H1 (cell line): ENCODE data around the gene UBE2I. TPM values are rescaled to one million over a fixed set of nuclear protein-coding genes. Genes with fewer than 3 reads are reported as not detected.

ENCODE experiments used
- CTCF ChIA-PET: fragments of 300-600 bp; sonication (Branson Sonifier 250); formaldehyde crosslinking; loops from one replicate; lab custom pipeline; 2021; ENCODE audit not compliant: partially characterized antibody; lab: Charles Lee
- POLR2A ChIA-PET: fragments of 300-600 bp; sonication (Branson Sonifier 250); formaldehyde crosslinking; loops from one replicate; lab custom pipeline; 2021; ENCODE audit warnings: inconsistent platforms; ENCODE audit not compliant: partially characterized antibody; lab: Charles Lee
- DNase-seq, 2 experiments: peaks; one replicate each; pipeline versions ENCODE4 v3.0.0 to v3.0.0-alpha.2; 2010 to 2022; ENCODE audit warnings: low spot score in 2 of 2, low read depth in 1 of 2, mixed read lengths in 1 of 2
- FAIRE-seq: peaks from 2 replicates; lab custom pipeline; 2011; peaks lifted over from hg19 to GRCh38; lab: Jason Lieb, UNC
- H2AFZ ChIP-seq: 2 replicates; pipeline ENCODE4 v1.8.1; 2012; ENCODE audit warnings: low read length, inconsistent platforms
- H2AK5ac ChIP-seq: 2 replicates; pipeline ENCODE4 v1.6.1; 2013; ENCODE audit warnings: low read depth, low read length
- H2BK120ac ChIP-seq: replicated peaks from 2 replicates; pipeline ENCODE3; 2013; ENCODE audit warnings: low read depth, low read length, inconsistent platforms
- H2BK12ac ChIP-seq: 2 replicates; pipeline ENCODE4 v1.6.1; 2013; ENCODE audit warnings: low read depth, low read length
- H2BK15ac ChIP-seq: 2 replicates; pipeline ENCODE4 v1.6.1; 2013; ENCODE audit warnings: low read length
- H2BK20ac ChIP-seq: 2 replicates; pipeline ENCODE4 v1.6.1; 2013; ENCODE audit warnings: low read length
- H2BK5ac ChIP-seq: 2 replicates; pipeline ENCODE4 v1.6.1; 2013; ENCODE audit warnings: low read depth, low read length
- H3K14ac ChIP-seq: 2 replicates; pipeline ENCODE4 v1.6.1; 2013; ENCODE audit warnings: inconsistent platforms; ENCODE audit not compliant: insufficient read length
- H3K18ac ChIP-seq: 2 replicates; pipeline ENCODE4 v1.6.1; 2013; ENCODE audit warnings: low read length; ENCODE audit errors: extremely low read depth
- H3K23ac ChIP-seq: 2 replicates; pipeline ENCODE4 v1.6.1; 2013; ENCODE audit warnings: inconsistent platforms; ENCODE audit not compliant: insufficient read length
- H3K23me2 ChIP-seq: 2 replicates; pipeline ENCODE4 v1.6.1; 2013; ENCODE audit warnings: low read depth, low read length
- H3K27ac ChIP-seq: 2 replicates; pipeline ENCODE4 v1.6.1; 2011; ENCODE audit warnings: low read depth, low read length, inconsistent platforms
- H3K27me3 ChIP-seq, 4 experiments: replicated peaks in 1 of 4; 1 replicate in 1 of 4; 2 replicates in 3 of 4; pipeline versions ENCODE4 v1.6.1 to v1.8.1; 2011 to 2013; ENCODE audit warnings: low read length in 3 of 4, mild to moderate bottlenecking in 3 of 4, inconsistent platforms in 2 of 4, mixed read lengths in 2 of 4, moderate library complexity in 1 of 4; ENCODE audit not compliant: control insufficient read depth in 3 of 4, insufficient read depth in 3 of 4; ENCODE audit errors: extremely low read depth in 1 of 4
- H3K36me3 ChIP-seq, 4 experiments: 2 replicates each; pipeline versions ENCODE4 v1.6.1 to v1.8.1; 2011 to 2013; ENCODE audit warnings: mild to moderate bottlenecking in 4 of 4, low read length in 3 of 4, moderate library complexity in 2 of 4, control low read depth in 1 of 4, inconsistent platforms in 1 of 4; ENCODE audit not compliant: insufficient read depth in 4 of 4, control insufficient read depth in 2 of 4
- H3K4ac ChIP-seq: replicated peaks from 2 replicates; pipeline ENCODE3; 2013; ENCODE audit warnings: low read length, low read depth, mixed read lengths, inconsistent platforms; ENCODE audit not compliant: insufficient read length
- H3K4me1 ChIP-seq, 4 experiments: replicated peaks in 1 of 4; 1 replicate in 1 of 4; 2 replicates in 3 of 4; pipeline versions ENCODE4 v1.6.1 to v1.8.1; 2011 to 2013; ENCODE audit warnings: low read length in 3 of 4, inconsistent platforms in 2 of 4, mixed read lengths in 1 of 4; ENCODE audit not compliant: insufficient read depth in 4 of 4, control insufficient read depth in 3 of 4
- H3K4me2 ChIP-seq, 2 experiments: 2 replicates each; pipeline versions ENCODE4 v1.6.1 to v1.8.1; 2011 to 2013; ENCODE audit warnings: low read depth in 2 of 2, low read length in 2 of 2, control low read depth in 1 of 2, inconsistent platforms in 1 of 2, mild to moderate bottlenecking in 1 of 2; ENCODE audit not compliant: insufficient read depth in 1 of 2
- H3K4me3 ChIP-seq, 4 experiments: fragments of 200-600, 300-600 bp in 1 of 4; sonication (generic), shearing (Covaris generic), sonication (Bioruptor Twin) in 1 of 4; 2 replicates each; pipeline versions ENCODE4 v1.5.1 to v1.8.1; 2011 to 2016; ENCODE audit warnings: low read length in 4 of 4, low read depth in 3 of 4, control low read depth in 2 of 4, inconsistent platforms in 2 of 4, mild to moderate bottlenecking in 2 of 4, mixed read lengths in 1 of 4, moderate library complexity in 1 of 4; ENCODE audit not compliant: insufficient read depth in 2 of 4; ENCODE audit errors: extremely low read depth in 1 of 4
- H3K56ac ChIP-seq: replicated peaks from 2 replicates; pipeline ENCODE3; 2013; ENCODE audit warnings: low read depth, mild to moderate bottlenecking, mixed read lengths, low read length, inconsistent platforms; ENCODE audit not compliant: insufficient read length
- H3K79me1 ChIP-seq: 2 replicates; pipeline ENCODE4 v1.6.1; 2013; ENCODE audit warnings: low read depth, low read length, control low read depth
- H3K79me2 ChIP-seq, 2 experiments: 2 replicates each; pipeline versions ENCODE4 v1.6.1 to v1.8.1; 2012 to 2013; ENCODE audit warnings: low read length in 2 of 2, mild to moderate bottlenecking in 2 of 2, inconsistent platforms in 1 of 2; ENCODE audit not compliant: insufficient read depth in 2 of 2, control insufficient read depth in 1 of 2
- H3K9ac ChIP-seq, 4 experiments: replicated peaks in 1 of 4; 1 replicate in 1 of 4; 2 replicates in 3 of 4; pipeline versions ENCODE4 v1.6.1 to v1.8.1; 2011 to 2013; ENCODE audit warnings: low read depth in 3 of 4, low read length in 3 of 4, control low read depth in 2 of 4, mild to moderate bottlenecking in 2 of 4, moderate library complexity in 2 of 4, inconsistent platforms in 1 of 4; ENCODE audit errors: extremely low read depth in 1 of 4
- H3K9me3 ChIP-seq, 2 experiments: 2 replicates each; pipeline versions ENCODE4 v1.6.1 to v1.8.1; 2012 to 2013; ENCODE audit warnings: mild to moderate bottlenecking in 2 of 2, moderate library complexity in 2 of 2, control low read depth in 1 of 2, inconsistent platforms in 1 of 2, low read depth in 1 of 2, low read length in 1 of 2, mixed read lengths in 1 of 2; ENCODE audit not compliant: insufficient read depth in 2 of 2
- H4K20me1 ChIP-seq, 2 experiments: replicated peaks in 1 of 2; 2 replicates each; pipeline versions ENCODE3 to v1.8.1; 2011 to 2013; ENCODE audit warnings: inconsistent platforms in 2 of 2, low read length in 2 of 2, mild to moderate bottlenecking in 1 of 2; ENCODE audit not compliant: insufficient read depth in 2 of 2, control insufficient read depth in 1 of 2
- H4K5ac ChIP-seq: 2 replicates; pipeline ENCODE4 v1.6.1; 2013; ENCODE audit warnings: low read length, low read depth, mixed read lengths, inconsistent platforms; ENCODE audit not compliant: insufficient read length
- H4K8ac ChIP-seq: 2 replicates; pipeline ENCODE4 v1.8.0; 2013; ENCODE audit warnings: mild to moderate bottlenecking, moderate library complexity, low read length, inconsistent platforms; ENCODE audit not compliant: insufficient read depth; ENCODE audit errors: extremely low read depth
- H4K91ac ChIP-seq: replicated peaks from 2 replicates; pipeline ENCODE3; 2013; ENCODE audit warnings: low read length, mixed read lengths, inconsistent platforms; ENCODE audit not compliant: insufficient read length
- BRCA1 ChIP-seq: IDR thresholded peaks from 2 replicates; pipeline ENCODE4 v1.6.1; 2012; ENCODE audit warnings: low read depth, low read length, improper control_type of control experiment
- HDAC6 ChIP-seq: IDR thresholded peaks from one replicate; pipeline ENCODE4 v1.7.1; 2012; ENCODE audit warnings: low read depth, mild to moderate bottlenecking, inconsistent platforms, low read length, moderate library complexity
- POLR2AphosphoS5 ChIP-seq: IDR thresholded peaks from 2 replicates; pipeline ENCODE4 v1.6.1; 2011; ENCODE audit warnings: low read depth, low read length
- SAP30 ChIP-seq: fragments of 300-600 bp; sonication (generic); IDR thresholded peaks from 2 replicates; pipeline ENCODE4 v1.7.1; 2012; ENCODE audit warnings: low read length, moderate library complexity, mild to moderate bottlenecking, inconsistent platforms; ENCODE audit not compliant: insufficient read depth, insufficient replicate concordance
- SIN3A ChIP-seq, 2 experiments: IDR thresholded peaks in 1 of 2; conservative IDR thresholded peaks in 1 of 2; 2 replicates each; pipeline ENCODE4 v1.6.1; 2011 to 2012; ENCODE audit warnings: low read length in 2 of 2, improper control_type of control experiment in 1 of 2, low read depth in 1 of 2, mild to moderate bottlenecking in 1 of 2
- SP4 ChIP-seq: IDR thresholded peaks from 2 replicates; pipeline ENCODE4 v1.6.1; 2012; ENCODE audit warnings: low read length, inconsistent platforms
- SUZ12 ChIP-seq: fragments of 200-600 bp; sonication (generic); IDR thresholded peaks from 2 replicates; pipeline ENCODE4 v1.6.1; 2012; ENCODE audit warnings: mild to moderate bottlenecking, inconsistent platforms, low read length, moderate library complexity, mixed read lengths
- TBP ChIP-seq: IDR thresholded peaks from 2 replicates; pipeline ENCODE4 v1.6.1; 2011; ENCODE audit warnings: low read depth, low read length, improper control_type of control experiment
- WGBS, 2 experiments: shearing (Covaris generic) in 1 of 2; methylation state at CpG; one replicate each; pipeline versions ENCODE4 v1.1.6 to v1.1.7; 2013 to 2015; ENCODE audit warnings: low lambda C conversion rate in 2 of 2, mixed read lengths in 2 of 2, inconsistent platforms in 1 of 2, low coverage in 1 of 2, missing lambda C conversion rate in 1 of 2; ENCODE audit not compliant: insufficient replicate concordance in 2 of 2, insufficient coverage in 1 of 2, insufficient read length in 1 of 2; ENCODE audit errors: extremely low coverage in 1 of 2, missing lambda C conversion rate in 1 of 2; 5-methylcytosine and 5-hydroxymethylcytosine counted together
- polyA plus RNA-seq, 7 experiments: library from polyadenylated mRNA; depleted of rRNA in 3 of 7; stranded (reverse) in 5 of 7; unstranded in 2 of 7; fragments of >200 nt in 5 of 7; fragments of 200-250 nt in 2 of 7; gene quantifications; 1 replicate in 5 of 7; 2 replicates in 1 of 7; 4 replicates in 1 of 7; pipeline versions ENCODE4 v1.2.1 to v1.2.3, GENCODE V29; 2011 to 2013; ENCODE audit warnings: missing spikeins in 2 of 7, mixed read lengths in 2 of 7
- total RNA-seq: library from RNA; stranded (reverse); fragmentation: NEBNext Ultra II Directional; extraction: Animal tissue kit (Norgen Biotek cat#: 25700); gene quantifications from 2 replicates; pipeline ENCODE4 v1.2.1, GENCODE V29; 2021

Gene UBE2I
- total and polyA plus RNA-seq, 2 of the 8 experiments (the other 6 are each of a cell fraction or from before 2014, with no cell fraction given), result 148 to 268 TPM

DNA sequence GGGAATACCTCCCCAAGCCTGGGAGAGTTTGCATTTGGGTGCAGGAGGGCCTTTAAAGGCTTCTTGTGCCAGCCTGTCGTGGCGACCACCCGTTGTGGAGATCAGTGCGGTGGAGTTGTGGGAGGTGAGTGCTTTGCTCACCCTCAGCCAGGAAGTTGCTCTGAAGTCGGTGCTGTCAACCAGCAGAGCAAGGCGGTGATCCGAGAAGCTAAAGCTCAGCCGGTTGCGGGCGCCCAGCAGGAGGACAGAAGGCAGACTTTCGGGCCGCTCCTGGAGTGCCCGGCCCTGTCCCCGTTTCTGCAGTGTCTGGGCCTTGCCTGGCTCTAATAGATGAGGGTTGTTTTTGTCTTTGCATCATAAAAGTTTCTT is 1.4 kb downstream of the UBE2I start:
- Histone ChIP-seq H3K27me3 (no peaks in the 10 kb centered on the region), H3K23ac (no peak overlapping the region), H3K4ac (no peak overlapping the region), H3K36me3 (peaks cover 9 to 30% (median 18%) of the 10 kb centered on the region in 4 experiments; a peak in 7 of 8 replicates), H3K18ac (no peak overlapping the region), H2BK120ac (no peak overlapping the region), H3K4me2 (peak overlapping the region; percentile 96 to 99), H2AK5ac (no peak overlapping the region; the same call in 1 of the 2 replicates), H3K56ac (no peak overlapping the region), H3K79me2 (peaks cover 36 to 60% of the 10 kb centered on the region in 2 experiments), H2BK12ac (no peak overlapping the region), H4K20me1 (peaks cover 45 to 47% of the 10 kb centered on the region in 2 experiments), H2BK15ac (no peak overlapping the region), H3K14ac (no peak overlapping the region), H3K27ac (no peak overlapping the region; the same call in 1 of the 2 replicates), H4K5ac (no peak overlapping the region), H3K79me1 (peaks cover 3% of the 10 kb centered on the region; the same call in 1 of the 2 replicates)
- CTCF ChIA-PET, result interaction anchor here (1.4 to 1.9 kb wide), 2 partner anchors 11 to 26 kb away, joined by 3 to 4 read pairs; no protein-coding TSS in a partner anchor
- WGBS, 2 experiments, result 28% methylated on average over 14 of the region's 14 CpGs; no CpG with 5 or more reads in 1 of the 2 experiments
- POLR2A ChIA-PET, result interaction anchor here (1.7 to 11.4 kb wide), 4 partner anchors 9 to 17 kb away, joined by 4 to 106 read pairs (median 8); no protein-coding TSS in a partner anchor
- no peak for FAIRE-seq
- TF ChIP-seq SIN3A (conservative IDR thresholded peaks at IDR 0.05 in 1 of 2, IDR thresholded peaks at IDR 0.05 in 1 of 2; ENCODE audit: low read depth in 1 of 2, low read length in 2 of 2), result 0 out of 4 replicates have a peak, but pooled peaks of 1 of the 2 experiments have one; percentile 41
- peak; percentile 34; the same call in 1 of the 2 replicates for TF ChIP-seq POLR2AphosphoS5
- no peak for TF ChIP-seq SAP30
- no peak for TF ChIP-seq BRCA1
- TF ChIP-seq SP4, result no peak
- TF ChIP-seq TBP, result no peak
- no peak for TF ChIP-seq SUZ12
- TF ChIP-seq HDAC6, result no peak
- TF ChIP-seq, all 59 proteins: peak for 2
- no peak overlapping the region for H2BK20ac ChIP-seq
- H3K23me2 ChIP-seq, result peaks cover 22% of the 10 kb centered on the region
- peak overlapping the region; percentile 89 to 98 (median 96) for H3K4me3 ChIP-seq
- no peak overlapping the region for H2AFZ ChIP-seq
- H4K91ac ChIP-seq, result no peak overlapping the region
- no peak overlapping the region for H2BK5ac ChIP-seq
- no peak overlapping the region for H4K8ac ChIP-seq
- DNase-seq, result no peak
- peak overlapping the region in 3 of 4 experiments; percentile 95 to 100 (median 100); a peak in 5 of 7 replicates for H3K9ac ChIP-seq
- H3K9me3 ChIP-seq, result no peaks in the 10 kb centered on the region
- H3K4me1 ChIP-seq, result peaks cover 0 to 12% (median 5%) of the 10 kb centered on the region in 4 experiments; a peak in 5 of 7 replicates
